Measurements from ENCODE around the gene SCD5.
A peak's percentile ranks its signal among the peaks of the same experiment; 100 is the strongest.
"Not testable (repeated sequence)": the region's sequence is repeated elsewhere in the genome, so short reads cannot be mapped to it uniquely, and the experiment has no call there.

SCD5 gene

GRCh38 chr4:82798168-82799005 lies at the start of gene SCD5:
Gene SCD5 (minus strand): TSS chr4:82798796. CDS start chr4:82798537, 259 bp downstream.
- DNase-seq: peak; percentile 62 to 82

- DNase-seq: no peak
Observed at GRCh38 chr4:82842593-82842992, 44.0 kb upstream of the SCD5 start.

- DNase-seq: no peak
Observed at GRCh38 chr4:82839624-82840023, 41.0 kb upstream of the SCD5 start.

GRCh38 chr4:82833696-82834313 lies 35.2 kb upstream of the SCD5 start:
- DNase-seq: no peak

- not testable (repeated sequence) for DNase-seq
Observed at GRCh38 chr4:82833060-82833459, 34.5 kb upstream of the SCD5 start.

GRCh38 chr4:82825425-82825824 lies 26.8 kb upstream of the SCD5 start:
- DNase-seq: no peak

GRCh38 chr4:82823062-82823461 lies 24.5 kb upstream of the SCD5 start:
- no peak for DNase-seq

GRCh38 chr4:82820689-82821088 lies 22.1 kb upstream of the SCD5 start:
- no peak for DNase-seq

- no peak for DNase-seq
Observed at GRCh38 chr4:82818664-82819662, 20.4 kb upstream of the SCD5 start.

- not testable (repeated sequence) for DNase-seq
Observed at GRCh38 chr4:82816874-82817273, 18.3 kb upstream of the SCD5 start.

GRCh38 chr4:82814034-82814433 lies 15.4 kb upstream of the SCD5 start:
- no peak for DNase-seq

GRCh38 chr4:82811838-82812341 lies 13.3 kb upstream of the SCD5 start:
- DNase-seq: no peak

- DNase-seq: no peak
Observed at GRCh38 chr4:82811392-82811791, 12.8 kb upstream of the SCD5 start.

- no peak for DNase-seq
Observed at GRCh38 chr4:82810176-82810575, 11.6 kb upstream of the SCD5 start.

- DNase-seq: no peak
Observed at GRCh38 chr4:82809619-82810018, 11.0 kb upstream of the SCD5 start.

GRCh38 chr4:82803746-82804145 lies 5.2 kb upstream of the SCD5 start:
- DNase-seq: no peak

- DNase-seq: no peak
Observed at GRCh38 chr4:82802911-82803310, 4.3 kb upstream of the SCD5 start.

- DNase-seq: no peak
Observed at GRCh38 chr4:82801910-82802521, 3.4 kb upstream of the SCD5 start.

- peak in 1 of 2 donors; percentile 12 for DNase-seq
Observed at GRCh38 chr4:82799006-82799881, 648 bp upstream of the SCD5 start.

- no peak for DNase-seq
Observed at GRCh38 chr4:82797405-82798111, 1.0 kb downstream of the SCD5 start.

- DNase-seq: no peak
Observed at GRCh38 chr4:82797040-82797404, 1.6 kb downstream of the SCD5 start.

Data from CD4-positive, alpha-beta T cell treated with Interferon alpha-2 for 1 hour (primary cell).